GM12878 (cell line): ENCODE measurements around the gene SBF2. TPM values are rescaled to one million over a fixed set of nuclear protein-coding genes. Genes with fewer than 3 reads are reported as not detected.
A peak's percentile ranks its signal among the peaks of the same experiment; 100 is the strongest.

Source experiments
- BMI1 ChIP-seq: fragments of 450-650 bp; IDR thresholded peaks from 2 replicates; pipeline ENCODE4 v1.6.1; 2016; ENCODE audit warnings: mild to moderate bottlenecking, moderate library complexity, borderline replicate concordance
- CHD2 ChIP-seq: IDR thresholded peaks from 2 replicates; pipeline ENCODE4 v1.6.1; 2011; ENCODE audit warnings: low read depth, low read length, improper control_type of control experiment, borderline replicate concordance
- CREB1 ChIP-seq: IDR thresholded peaks from 2 replicates; pipeline ENCODE4 v1.6.1; 2012; ENCODE audit warnings: low read depth, mild to moderate bottlenecking, inconsistent platforms
- ELK1 ChIP-seq: IDR thresholded peaks from 2 replicates; pipeline ENCODE4 v1.6.1; 2012; ENCODE audit warnings: low read depth, low read length, improper control_type of control experiment
- ESRRA ChIP-seq: IDR thresholded peaks from 2 replicates; pipeline ENCODE4 v1.6.1; 2012; ENCODE audit warnings: mild to moderate bottlenecking, low read length, improper control_type of control experiment
- EZH2 ChIP-seq: IDR thresholded peaks from 2 replicates; pipeline ENCODE4 v1.6.1; 2012; ENCODE audit warnings: low read depth, mild to moderate bottlenecking, control low read depth, inconsistent platforms, low read length, borderline replicate concordance; ENCODE audit not compliant: control insufficient read depth
- GATAD2B ChIP-seq: fragments of 450-650 bp; conservative IDR thresholded peaks from 2 replicates; pipeline ENCODE4 v1.6.1; 2017; ENCODE audit warnings: low read depth, mild to moderate bottlenecking, moderate library complexity
- HDAC6 ChIP-seq: fragments of 200-600 bp; sonication (generic); IDR thresholded peaks from one replicate; pipeline ENCODE4 v1.8.0; 2017; ENCODE audit warnings: antibody characterized with exemption; ENCODE audit not compliant: unreplicated experiment
- IKZF2 ChIP-seq, 2 experiments: fragments of 450-650 bp; IDR thresholded peaks; 2 replicates each; pipeline ENCODE4 v1.6.1; 2017; ENCODE audit warnings: mild to moderate bottlenecking in 2 of 2, moderate library complexity in 2 of 2
- IRF4 ChIP-seq: IDR thresholded peaks from 2 replicates; pipeline ENCODE4 v1.6.1; 2011; ENCODE audit warnings: low read depth, low read length
- JUND ChIP-seq: IDR thresholded peaks from 2 replicates; pipeline ENCODE4 v1.6.1; 2012; ENCODE audit warnings: low read depth, mild to moderate bottlenecking, low read length, improper control_type of control experiment, moderate library complexity
- KAT2A ChIP-seq: conservative IDR thresholded peaks from 2 replicates; pipeline ENCODE4 v1.6.1; 2011; ENCODE audit warnings: low read depth, low read length; ENCODE audit not compliant: control insufficient read depth
- MEF2A ChIP-seq: IDR thresholded peaks from 2 replicates; pipeline ENCODE4 v1.6.1; 2011; ENCODE audit warnings: low read depth, mild to moderate bottlenecking, low read length, moderate library complexity; ENCODE audit not compliant: insufficient read depth
- MYB ChIP-seq: fragments of 150-350 bp; IDR thresholded peaks from 2 replicates; pipeline ENCODE4 v1.6.1; 2014; ENCODE audit warnings: mild to moderate bottlenecking, low read depth, low read length, borderline replicate concordance
- NFYB ChIP-seq: IDR thresholded peaks from 2 replicates; pipeline ENCODE4 v1.6.1; 2011; ENCODE audit warnings: low read depth, mild to moderate bottlenecking, low read length, improper control_type of control experiment, moderate library complexity; ENCODE audit not compliant: insufficient read depth
- NR2C2 ChIP-seq: IDR thresholded peaks from 2 replicates; pipeline ENCODE4 v1.6.1; 2011; ENCODE audit warnings: borderline replicate concordance, low read depth; ENCODE audit not compliant: control insufficient read depth, insufficient read length
- PML ChIP-seq: IDR thresholded peaks from 2 replicates; pipeline ENCODE4 v1.6.1; 2012; ENCODE audit warnings: low read length, inconsistent platforms
- POLR2A ChIP-seq: IDR thresholded peaks from 2 replicates; pipeline ENCODE4 v1.6.1; 2011; ENCODE audit warnings: low read depth, mild to moderate bottlenecking, low read length
- POLR2AphosphoS5 ChIP-seq: IDR thresholded peaks from 2 replicates; pipeline ENCODE4 v1.6.1; 2011; ENCODE audit warnings: mild to moderate bottlenecking, low read length, inconsistent platforms
- RUNX3 ChIP-seq: IDR thresholded peaks from 2 replicates; pipeline ENCODE4 v1.6.1; 2012; ENCODE audit warnings: low read length, inconsistent platforms
- SIN3A ChIP-seq: IDR thresholded peaks from 2 replicates; pipeline ENCODE4 v1.6.1; 2012; ENCODE audit warnings: low read depth, low read length, improper control_type of control experiment
- SIX5 ChIP-seq: IDR thresholded peaks from 2 replicates; pipeline ENCODE4 v1.6.1; 2011; ENCODE audit warnings: mild to moderate bottlenecking, low read depth, low read length, moderate library complexity; ENCODE audit not compliant: severe bottlenecking
- SUPT20H ChIP-seq: IDR thresholded peaks from 2 replicates; pipeline ENCODE4 v1.6.1; 2011; ENCODE audit warnings: low read depth, mild to moderate bottlenecking, low read length, moderate library complexity, borderline replicate concordance; ENCODE audit not compliant: control insufficient read depth
- TAF1 ChIP-seq: IDR thresholded peaks from 2 replicates; pipeline ENCODE4 v1.6.1; 2011; ENCODE audit warnings: mild to moderate bottlenecking, low read depth, low read length, borderline replicate concordance
- TBL1XR1 ChIP-seq: IDR thresholded peaks from 2 replicates; pipeline ENCODE4 v1.6.1; 2012; ENCODE audit warnings: low read depth, low read length, improper control_type of control experiment
- TCF3 ChIP-seq: IDR thresholded peaks from 2 replicates; pipeline ENCODE4 v1.6.1; 2012; ENCODE audit warnings: low read depth, mild to moderate bottlenecking, low read length, borderline replicate concordance; ENCODE audit not compliant: insufficient read depth
- TCF7 ChIP-seq: IDR thresholded peaks from 2 replicates; pipeline ENCODE4 v1.6.1; 2014; ENCODE audit warnings: antibody characterized with exemption, borderline replicate concordance
- ZNF217 ChIP-seq: fragments of 450-650 bp; IDR thresholded peaks from 2 replicates; pipeline ENCODE4 v1.6.1; 2017; ENCODE audit warnings: antibody characterized with exemption, mild to moderate bottlenecking
- polyA plus RNA-seq, 11 experiments: library from polyadenylated mRNA; depleted of rRNA in 4 of 11; unstranded in 6 of 11; stranded (reverse) in 5 of 11; fragments of >200 nt; fragmentation: Nextera tagmentation in 4 of 11; fragmentation: Illumina TruSeq in 1 of 11; extraction: Ambion mirVana in 4 of 11; extraction: Trizol in 1 of 11; gene quantifications; 1 replicate in 1 of 11; 2 replicates in 10 of 11; pipeline versions ENCODE4 v1.2.1 to v1.2.3, GENCODE V29; 2011 to 2016; ENCODE audit warnings: inconsistent platforms in 2 of 11, missing spikeins in 2 of 11, low read depth in 1 of 11
- total RNA-seq, 4 experiments: library from RNA; depleted of rRNA in 3 of 4; stranded (reverse); fragments of >200 nt in 3 of 4; fragmentation: Illumina TruSeq in 1 of 4; extraction: Trizol in 1 of 4; gene quantifications; 2 replicates each; pipeline versions ENCODE4 v1.2.1 to v1.2.3, GENCODE V29; 2013 to 2021
- TF ChIP-seq, protein P1 (sequence below): fragments of 450-650 bp; IDR thresholded peaks from 2 replicates; pipeline ENCODE4 v1.6.1; 2014; ENCODE audit warnings: mild to moderate bottlenecking

Gene SBF2
- total and polyA plus RNA-seq, 10 of the 15 experiments (the other 5 are each of a cell fraction or from before 2014, with no cell fraction given) = 0.24 to 2.3 (median 1.1) TPM

- no peak for TF ChIP-seq TBL1XR1
- 0 out of 2 replicates have a peak, but pooled peaks have one; percentile 29 for TF ChIP-seq MEF2A
- peak; percentile 39; the same call in 1 of the 2 replicates for TF ChIP-seq CREB1
- TF ChIP-seq POLR2AphosphoS5 = no peak
- TF ChIP-seq EZH2 = no peak
- no peak for TF ChIP-seq JUND
- no peak for TF ChIP-seq KAT2A
- no peak for TF ChIP-seq SIX5
- TF ChIP-seq TAF1 = no peak
- no peak for TF ChIP-seq NR2C2
- TF ChIP-seq BMI1 = no peak
- no peak for TF ChIP-seq TCF7
- TF ChIP-seq NFYB = no peak
- TF ChIP-seq POLR2A = peak; percentile 77
- no peak for TF ChIP-seq ESRRA
- peak; percentile 58 to 67 for TF ChIP-seq IKZF2 (IDR thresholded peaks at IDR 0.05)
- TF ChIP-seq HDAC6 = no peak
- TF ChIP-seq ELK1 = no peak
- TF ChIP-seq GATAD2B = peak; percentile 75
- peak; percentile 52; the same call in 1 of the 2 replicates for TF ChIP-seq RUNX3
- no peak for TF ChIP-seq IRF4
- no peak for TF ChIP-seq SIN3A
- TF ChIP-seq SUPT20H = no peak
- TF ChIP-seq ZNF217 = no peak
- no peak for TF ChIP-seq PML
- no peak for TF ChIP-seq CHD2
- TF ChIP-seq, protein P1, sequence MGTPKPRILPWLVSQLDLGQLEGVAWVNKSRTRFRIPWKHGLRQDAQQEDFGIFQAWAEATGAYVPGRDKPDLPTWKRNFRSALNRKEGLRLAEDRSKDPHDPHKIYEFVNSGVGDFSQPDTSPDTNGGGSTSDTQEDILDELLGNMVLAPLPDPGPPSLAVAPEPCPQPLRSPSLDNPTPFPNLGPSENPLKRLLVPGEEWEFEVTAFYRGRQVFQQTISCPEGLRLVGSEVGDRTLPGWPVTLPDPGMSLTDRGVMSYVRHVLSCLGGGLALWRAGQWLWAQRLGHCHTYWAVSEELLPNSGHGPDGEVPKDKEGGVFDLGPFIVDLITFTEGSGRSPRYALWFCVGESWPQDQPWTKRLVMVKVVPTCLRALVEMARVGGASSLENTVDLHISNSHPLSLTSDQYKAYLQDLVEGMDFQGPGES = no peak
- TF ChIP-seq MYB = no peak
- TF ChIP-seq TCF3 = 0 out of 2 replicates have a peak, but pooled peaks have one; percentile 47
These were observed 536.0 kb downstream of the SBF2 start (continued) for GRCh38 chr11:9757809-9758636.
